ENCODE measurements around the gene CDH23. TPM values are rescaled to one million over a fixed set of nuclear protein-coding genes. Genes with fewer than 3 reads are reported as not detected.
A peak's percentile ranks its signal among the peaks of the same experiment; 100 is the strongest.

CDH23 gene
- polyA plus RNA-seq, 3 donors = 0.51 to 0.96 (median 0.80) TPM

DNA sequence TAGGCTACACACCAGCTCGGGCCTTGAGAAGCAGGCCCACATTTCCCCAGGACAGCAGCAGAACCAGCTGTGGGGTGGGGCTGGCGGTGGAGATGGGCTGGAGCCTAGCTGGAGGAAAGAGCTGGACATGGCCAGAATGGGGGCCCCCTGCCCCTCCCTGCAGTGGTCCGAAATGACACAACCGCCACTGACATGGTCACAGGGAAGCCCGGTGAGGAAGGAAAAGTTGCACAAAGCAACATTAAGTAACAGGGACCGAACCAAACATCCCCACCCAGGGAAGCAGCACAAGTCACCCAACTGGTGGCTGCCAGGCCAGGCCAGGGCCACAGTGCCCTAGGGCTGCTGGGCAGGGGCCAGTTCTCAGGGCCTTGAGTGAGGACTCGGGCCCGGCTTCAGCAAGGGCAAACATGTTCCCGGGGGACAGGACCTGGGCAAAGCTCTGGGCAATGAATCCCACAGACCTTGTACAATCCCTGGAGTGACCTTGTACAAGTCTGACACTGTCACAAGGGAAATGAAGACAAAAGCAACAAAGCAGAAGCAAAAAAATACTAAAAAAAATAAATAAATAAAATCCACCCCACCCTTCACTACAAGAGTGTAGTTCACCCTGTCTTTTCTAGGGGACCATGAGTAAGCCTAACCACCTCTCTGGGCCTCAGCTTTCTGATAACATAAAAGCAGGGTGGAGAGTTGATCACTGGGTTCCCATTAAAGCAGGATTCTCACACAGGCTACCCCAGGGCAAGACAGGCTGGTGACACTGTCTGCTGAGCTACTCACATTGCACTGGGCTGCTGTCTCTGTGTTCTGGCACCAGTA is 421.3 kb downstream of the CDH23 start:
- no peak for DNase-seq (ENCODE audit: low read depth in 3 of 3, low spot score in 2 of 3)

DNA sequence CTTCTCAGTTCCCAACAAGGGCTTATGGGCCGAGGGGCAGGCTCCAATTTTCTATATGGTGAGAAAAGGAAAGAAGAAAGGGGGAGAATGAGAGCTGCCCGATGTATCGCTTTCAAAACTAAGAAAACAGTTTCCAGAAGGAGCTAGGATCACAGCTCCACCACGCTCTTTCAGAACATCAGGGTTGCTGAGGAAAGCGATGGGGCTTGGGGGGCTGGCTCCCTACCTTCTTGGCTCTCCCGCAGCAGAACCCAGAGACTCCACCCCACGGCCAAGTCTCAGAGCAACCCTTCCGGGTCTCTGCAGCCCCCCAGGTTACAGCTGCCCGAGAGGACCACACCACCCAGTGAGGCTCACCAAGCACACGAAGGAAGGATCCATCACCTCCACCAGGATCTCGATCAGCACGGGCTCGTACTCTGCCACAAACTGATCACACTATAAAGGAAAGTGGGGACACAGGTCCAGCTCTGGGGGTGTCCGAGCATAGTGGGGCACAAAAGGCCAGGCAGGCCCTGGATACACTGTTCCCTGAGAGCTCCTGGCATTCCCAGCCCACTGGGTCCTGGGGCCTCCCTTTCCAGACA is 422.0 kb downstream of the CDH23 start:
- no peak for DNase-seq (ENCODE audit: low read depth in 3 of 3, low spot score in 2 of 3)

DNA sequence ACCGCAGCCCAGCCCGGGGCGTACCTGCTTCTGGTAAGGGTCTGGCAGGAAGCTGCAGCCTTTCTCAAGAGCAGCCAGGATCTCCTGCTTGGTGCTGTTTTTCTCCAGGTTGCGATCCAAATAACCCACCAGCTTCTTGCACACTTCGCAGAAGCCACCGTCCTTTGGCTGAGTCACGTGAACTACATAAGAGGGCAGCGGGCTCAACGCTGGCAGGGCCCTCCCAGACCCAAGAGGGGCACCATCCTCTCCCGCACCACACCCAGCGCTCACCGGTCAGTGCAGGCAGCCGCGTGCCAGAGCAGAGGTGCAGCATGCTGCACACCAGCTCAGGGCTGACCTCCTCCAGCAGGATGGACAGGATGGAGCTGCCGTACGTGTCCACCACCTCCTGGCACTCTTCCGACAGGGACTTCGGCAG is 422.7 kb downstream of the CDH23 start:
- DNase-seq (ENCODE audit: low read depth in 3 of 3, low spot score in 2 of 3) = no peak

DNA sequence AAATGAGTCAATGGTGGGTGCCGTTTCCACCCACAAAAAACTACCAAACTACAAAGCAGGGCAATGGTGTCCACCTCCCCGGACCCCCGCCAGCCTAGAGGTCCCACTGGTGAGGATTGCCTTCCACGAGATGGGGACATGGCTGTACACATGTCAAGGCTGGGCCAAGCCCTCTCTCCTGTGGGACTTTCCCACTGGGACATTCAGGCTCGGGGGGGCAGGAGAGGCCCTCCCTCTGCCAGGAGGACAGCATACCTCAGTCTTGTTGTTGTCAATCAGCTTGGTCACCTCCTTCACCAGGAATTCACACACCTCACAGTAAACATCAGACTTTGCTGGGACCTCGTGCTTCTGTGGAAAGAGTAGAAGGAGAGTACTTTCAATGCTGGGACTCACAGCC is 423.3 kb downstream of the CDH23 start:
- DNase-seq (ENCODE audit: low read depth in 3 of 3, low spot score in 2 of 3) = no peak

DNA sequence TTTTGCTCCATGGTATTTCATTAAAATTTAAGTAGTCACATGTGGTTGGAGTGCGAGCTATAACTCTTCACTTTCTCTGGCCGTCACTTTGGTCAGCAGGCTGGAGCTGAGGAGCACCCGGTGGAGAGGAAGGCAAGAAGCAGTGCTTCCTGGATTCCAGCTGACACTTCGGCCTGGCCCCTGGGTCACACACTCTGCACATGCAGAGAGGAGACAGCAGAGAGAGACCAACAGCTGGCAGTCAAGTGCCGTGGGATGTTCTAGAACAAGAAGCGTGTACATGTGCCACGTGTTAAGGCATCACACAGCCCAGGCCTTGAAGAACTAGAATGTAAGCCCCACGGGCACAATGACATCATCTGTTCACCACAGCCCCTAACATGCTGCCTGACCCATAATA is 424.2 kb downstream of the CDH23 start:
- DNase-seq (ENCODE audit: low read depth in 3 of 3, low spot score in 2 of 3) = no peak

DNA sequence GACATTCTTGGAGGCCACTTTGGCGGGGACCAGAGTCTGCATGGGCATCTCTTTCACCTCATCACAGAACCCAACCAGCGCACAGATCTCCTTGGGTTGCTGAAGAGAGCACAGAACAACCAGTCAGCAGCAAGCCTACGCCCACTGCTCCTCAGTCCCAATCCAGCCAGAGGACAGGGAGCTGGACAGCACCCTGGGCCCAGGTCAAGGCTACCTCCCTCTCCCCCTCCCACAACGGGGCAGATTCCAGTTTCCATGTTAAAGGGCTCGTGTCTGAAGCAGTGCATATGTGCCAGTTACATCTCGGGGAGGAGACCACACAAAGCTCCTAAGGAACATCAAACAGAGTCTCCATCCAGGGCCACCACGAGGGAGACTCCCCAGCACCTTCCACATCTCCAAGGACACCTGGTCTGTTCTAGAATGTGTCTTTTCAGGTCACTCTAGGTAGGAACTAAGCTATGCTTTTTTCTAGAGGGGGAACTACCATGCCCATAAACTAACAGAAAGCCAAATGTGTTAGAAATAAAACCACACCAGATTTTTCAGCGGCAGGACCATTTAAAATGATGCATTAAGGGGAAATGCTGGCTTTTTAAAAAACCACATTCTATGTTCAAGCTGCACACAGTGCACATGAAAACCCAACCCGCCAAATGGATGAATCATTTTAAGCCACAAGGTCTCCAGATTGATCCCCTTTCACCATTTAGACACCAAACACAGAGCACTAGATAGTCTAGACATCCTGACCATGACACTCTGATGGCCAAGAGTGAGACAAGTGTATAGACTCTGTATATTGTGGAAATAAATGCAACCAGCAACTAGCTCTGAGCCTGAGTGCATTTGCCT is 425.4 kb downstream of the CDH23 start:
- no peak for DNase-seq (ENCODE audit: low read depth in 3 of 3, low spot score in 2 of 3)

DNA sequence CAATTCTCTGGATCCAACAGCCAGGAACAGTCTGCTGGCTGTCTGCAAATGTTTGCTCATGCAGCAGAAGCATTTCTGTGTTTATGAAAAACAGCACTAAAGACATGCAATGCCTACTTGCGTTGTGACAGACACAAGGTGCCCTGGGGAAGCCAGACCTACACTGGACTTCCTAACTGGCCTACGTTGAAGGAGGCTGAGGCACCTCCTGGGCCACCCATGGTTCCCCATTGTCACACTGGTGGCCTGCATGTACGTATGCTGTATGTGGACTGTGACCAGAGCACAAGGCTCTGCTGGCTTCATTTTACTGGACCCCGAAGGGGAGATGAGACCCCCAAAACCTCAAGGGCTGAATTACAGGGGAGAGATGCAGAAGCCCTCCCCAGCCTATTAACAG is 426.6 kb downstream of the CDH23 start:
- no peak for DNase-seq (ENCODE audit: low read depth in 3 of 3, low spot score in 2 of 3)

DNA sequence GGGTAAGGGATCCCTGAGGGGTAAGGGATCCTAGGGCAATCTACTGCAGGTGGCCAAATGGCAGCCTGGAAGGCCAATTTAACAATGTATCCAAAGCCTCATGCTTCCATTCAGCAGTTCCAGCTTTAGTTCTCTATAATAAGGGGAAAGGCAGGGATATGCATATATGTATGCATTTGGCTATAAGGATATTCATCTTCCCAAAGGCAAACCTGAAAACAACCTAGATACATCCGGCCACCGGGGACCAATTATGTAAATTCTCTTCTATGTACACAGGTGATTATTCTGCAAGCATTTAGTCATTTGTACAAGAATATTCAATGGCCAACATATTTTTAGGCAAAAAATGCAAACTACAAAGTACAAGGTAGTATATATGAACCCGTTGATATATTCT is 427.6 kb downstream of the CDH23 start:
- DNase-seq (ENCODE audit: low read depth in 3 of 3, low spot score in 2 of 3) = no peak

DNA sequence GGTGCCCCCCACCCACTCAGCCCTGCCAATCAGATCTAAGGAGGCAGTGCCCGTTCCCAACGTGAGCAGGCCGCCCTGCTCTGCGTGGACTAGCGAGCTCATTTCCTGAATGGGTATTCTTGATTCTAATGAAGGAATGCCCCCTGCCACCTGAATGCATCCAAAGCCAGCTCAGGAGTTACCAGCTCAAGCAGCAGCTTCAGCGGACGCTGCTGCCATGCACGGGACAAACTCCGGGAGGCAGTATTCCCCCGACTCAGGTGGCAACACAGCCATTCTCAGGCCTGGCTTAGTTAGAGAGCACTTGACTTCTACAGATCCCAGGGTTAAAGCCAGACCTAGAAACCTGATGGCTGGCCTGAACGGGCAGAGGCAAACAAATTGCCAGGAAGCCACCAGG is 428.5 kb downstream of the CDH23 start:
- no peak for DNase-seq (ENCODE audit: low read depth in 3 of 3, low spot score in 2 of 3)

DNA sequence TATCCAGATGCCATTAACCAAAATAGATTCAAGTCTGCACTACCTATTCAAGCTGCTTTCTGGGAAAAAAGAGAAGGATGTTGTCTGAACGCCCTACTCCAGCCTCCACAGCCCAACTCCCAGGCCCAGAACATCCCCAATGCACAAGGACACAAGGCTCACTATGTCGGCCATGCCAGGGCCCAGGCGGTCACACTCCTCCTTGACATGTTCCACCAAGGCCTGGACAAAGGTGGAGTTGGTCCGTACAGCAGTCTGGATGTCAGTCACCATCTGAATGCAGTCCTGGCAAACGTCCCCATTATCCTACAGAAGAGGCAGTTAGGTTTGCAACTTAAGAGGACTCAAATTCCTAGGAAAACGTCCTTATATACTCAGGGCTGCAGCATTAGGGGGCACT is 431.1 kb downstream of the CDH23 start:
- no peak for DNase-seq (ENCODE audit: low read depth in 3 of 3, low spot score in 2 of 3)

DNA sequence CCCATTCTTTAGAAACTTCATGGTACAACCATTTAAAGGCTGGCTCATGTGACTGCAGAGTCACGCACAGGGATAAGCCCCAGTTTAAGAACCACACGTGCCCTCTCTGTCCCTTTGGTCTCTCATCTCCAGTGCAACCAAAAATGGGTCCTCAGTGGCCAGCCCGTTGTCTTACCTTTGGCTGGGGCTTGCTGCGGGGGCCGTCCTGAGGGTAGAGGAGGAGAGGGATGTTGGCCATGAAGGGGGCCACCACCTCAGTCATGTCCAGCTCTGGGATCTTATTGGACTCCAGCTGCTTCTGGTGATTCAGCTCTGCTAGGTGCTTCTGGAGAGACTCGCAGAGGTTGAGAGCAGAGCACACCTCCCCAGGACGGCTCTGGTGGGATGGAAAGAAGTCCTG is 432.0 kb downstream of the CDH23 start:
- no peak for DNase-seq (ENCODE audit: low read depth in 3 of 3, low spot score in 2 of 3)

DNA sequence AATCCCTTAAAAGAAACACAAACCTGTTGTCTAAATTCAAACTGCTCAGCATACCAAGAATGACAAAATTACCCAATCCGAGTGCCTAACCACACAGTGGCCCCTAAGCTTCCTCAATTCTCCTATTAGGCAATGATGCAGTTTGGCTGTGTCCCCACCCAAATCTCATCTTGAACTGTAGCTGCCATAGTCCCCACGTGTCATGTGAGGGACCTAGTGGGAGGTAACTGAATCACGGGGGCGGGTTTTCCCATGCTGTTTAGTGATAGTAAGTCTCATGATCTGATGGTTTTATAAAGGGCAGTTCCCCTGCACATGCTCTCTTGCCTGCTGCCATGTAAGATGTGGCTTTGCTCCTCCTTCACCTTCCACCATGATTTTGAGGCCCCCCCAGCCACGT is 432.5 kb downstream of the CDH23 start:
- no peak for DNase-seq (ENCODE audit: low read depth in 3 of 3, low spot score in 2 of 3)

DNA sequence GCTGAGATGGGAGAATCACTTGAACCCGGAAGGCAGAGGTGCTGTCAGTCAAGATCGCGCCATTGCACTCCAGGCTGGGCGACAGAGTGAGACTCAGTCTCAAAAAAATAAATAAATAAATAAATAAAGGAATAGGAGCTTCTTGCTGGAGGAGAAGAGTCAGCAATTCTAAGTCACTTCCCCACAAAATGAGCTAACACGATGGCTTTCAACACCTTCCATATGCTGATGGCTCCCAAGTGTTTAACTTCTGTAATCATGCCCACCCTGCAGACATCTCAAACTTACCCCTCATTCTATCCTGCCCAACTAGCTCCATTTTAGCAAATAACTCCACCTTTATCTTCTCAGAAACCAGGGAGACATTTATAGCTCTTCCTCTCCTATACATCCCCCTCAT is 433.2 kb downstream of the CDH23 start:
- no peak for DNase-seq (ENCODE audit: low read depth in 3 of 3, low spot score in 2 of 3)

DNA sequence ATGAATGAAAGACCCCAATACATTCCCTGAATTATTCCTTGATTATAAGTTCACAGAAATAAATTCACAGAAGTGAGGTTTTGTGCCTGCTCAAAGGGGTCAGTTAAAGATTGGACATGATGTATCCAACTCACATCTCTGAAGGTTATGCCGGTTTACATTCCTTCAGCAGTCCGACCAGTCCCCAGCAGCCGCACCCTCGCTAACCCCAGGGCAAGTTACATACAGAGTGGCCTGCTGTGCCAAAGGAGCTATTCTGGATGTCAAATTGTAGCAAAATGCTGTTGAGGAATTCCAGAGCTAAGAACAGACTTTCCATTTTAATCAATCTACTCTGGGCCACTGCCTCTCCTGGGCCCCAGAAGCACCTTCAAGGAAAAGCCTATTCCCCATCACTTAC is 434.0 kb downstream of the CDH23 start:
- DNase-seq (ENCODE audit: low read depth in 3 of 3, low spot score in 2 of 3) = no peak

DNA sequence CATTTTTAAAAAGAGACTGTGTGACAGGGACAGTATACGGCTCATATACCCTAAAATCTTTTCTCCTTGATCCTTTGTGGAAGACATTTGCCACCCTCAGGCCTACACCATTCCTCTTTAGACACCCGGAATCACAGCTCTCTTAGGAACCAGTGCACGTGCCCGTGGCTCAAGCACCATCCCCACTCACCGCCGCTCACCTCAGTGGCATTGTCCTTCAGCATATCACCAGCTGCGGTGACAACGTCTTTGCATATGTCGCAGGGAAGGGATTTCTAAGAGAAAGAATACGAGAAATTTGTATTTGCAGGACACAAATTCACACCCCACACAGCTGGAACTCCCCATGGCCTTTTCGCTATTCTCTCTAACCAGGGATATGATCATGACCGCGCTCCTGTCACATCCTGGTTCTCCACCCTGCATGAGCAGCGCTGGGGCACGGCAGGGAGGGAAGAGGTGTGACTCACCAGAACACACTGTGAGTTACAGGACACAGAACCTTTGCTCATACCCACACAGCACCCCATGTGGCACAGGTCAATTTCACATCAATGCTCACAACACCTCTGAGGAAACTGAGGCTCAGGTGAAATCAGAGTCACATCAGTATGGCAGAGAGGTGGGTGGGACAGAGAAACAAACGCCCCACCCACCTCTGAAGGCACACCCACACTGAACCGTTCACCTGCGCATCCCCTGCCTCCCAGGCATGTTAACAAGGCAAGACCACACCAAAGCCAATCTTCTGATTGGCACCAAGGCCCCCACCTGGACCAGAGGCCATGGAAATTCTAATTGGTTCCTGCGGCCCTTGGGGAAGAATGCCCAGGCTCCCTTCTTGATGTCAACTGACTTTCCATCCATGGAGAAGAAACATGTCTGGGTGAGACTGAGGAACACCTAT is 435.2 kb downstream of the CDH23 start:
- no peak for DNase-seq (ENCODE audit: low read depth in 3 of 3, low spot score in 2 of 3)

DNA sequence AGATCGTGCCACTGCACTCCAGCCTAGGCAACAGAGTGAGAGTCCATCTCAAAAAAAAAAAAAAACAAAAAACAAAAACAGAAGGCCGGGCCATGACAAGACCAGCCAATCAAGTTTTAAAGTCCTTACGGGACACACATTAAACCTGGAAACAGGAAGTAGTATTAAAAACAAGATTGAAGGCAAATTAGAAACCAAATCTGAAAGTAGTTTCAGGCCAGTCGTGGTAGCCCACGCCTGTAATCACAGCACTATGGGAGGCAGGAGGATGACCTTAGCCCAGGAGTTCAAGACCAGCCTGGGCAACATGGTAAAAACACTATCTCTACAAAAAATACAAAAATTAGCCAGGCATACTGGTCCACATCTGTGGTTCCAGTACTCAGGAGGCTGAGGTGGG is 436.2 kb downstream of the CDH23 start:
- DNase-seq (ENCODE audit: low read depth in 3 of 3, low spot score in 2 of 3) = no peak

DNA sequence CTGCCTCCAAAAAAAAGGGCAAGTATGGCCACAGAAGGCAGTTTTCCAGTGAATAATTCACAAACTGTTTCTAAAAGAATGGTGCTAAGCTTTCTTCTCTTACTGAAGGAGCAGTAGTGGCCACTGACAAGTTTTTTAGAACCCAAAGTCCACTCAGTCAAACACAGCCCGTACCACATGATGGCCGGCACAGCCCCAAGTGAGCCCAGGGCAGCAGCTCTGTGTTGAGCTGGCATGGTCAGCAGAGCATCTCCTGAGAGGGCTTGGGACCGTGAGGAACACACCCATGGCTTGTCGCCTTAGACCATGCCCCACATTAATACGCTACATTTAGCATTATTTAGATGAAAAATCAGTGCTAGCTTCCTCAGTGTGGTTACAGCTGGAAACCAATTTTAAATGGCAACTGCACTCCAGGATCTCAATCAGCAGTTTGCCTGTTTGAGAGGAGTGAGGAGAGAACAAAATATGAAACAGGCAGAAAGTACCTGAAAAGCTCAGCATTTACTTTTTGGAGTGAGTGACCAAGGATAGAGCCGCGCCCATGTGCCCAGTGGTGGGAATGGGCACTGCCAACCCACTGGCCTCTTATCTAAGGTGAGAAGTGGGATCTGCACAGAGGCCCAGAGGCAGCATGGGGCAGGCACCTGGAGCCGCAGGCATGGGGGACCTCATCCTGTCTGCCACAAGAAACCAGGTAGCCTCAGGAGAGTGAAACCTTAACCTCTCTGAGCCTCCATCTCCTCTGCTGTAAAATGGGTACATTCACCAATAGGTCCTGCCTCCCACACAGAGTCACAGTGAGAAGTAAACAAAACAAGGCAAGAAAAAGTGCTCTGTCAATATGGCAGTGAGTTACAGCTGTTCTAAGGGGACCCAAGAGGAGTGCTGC is 437.0 kb downstream of the CDH23 start:
- no peak for DNase-seq (ENCODE audit: low read depth in 3 of 3, low spot score in 2 of 3)

DNA sequence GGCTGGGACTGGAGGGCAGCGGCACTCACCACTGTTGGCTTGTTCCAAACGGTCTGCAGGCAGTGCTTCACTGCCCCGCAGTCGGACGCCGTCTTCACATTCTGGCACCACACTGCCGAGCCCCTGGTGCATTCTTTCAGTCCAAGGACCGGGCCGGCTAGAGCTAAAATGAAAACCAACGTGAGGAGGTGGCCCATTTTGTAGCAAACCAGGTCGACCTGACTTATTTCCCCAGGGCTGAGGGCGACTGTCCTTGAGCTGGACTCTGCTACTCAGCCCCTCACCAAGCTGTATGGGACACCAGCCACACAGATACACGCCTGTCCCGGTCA is 437.6 kb downstream of the CDH23 start:
- DNase-seq (ENCODE audit: low read depth in 3 of 3, low spot score in 2 of 3) = no peak

DNA sequence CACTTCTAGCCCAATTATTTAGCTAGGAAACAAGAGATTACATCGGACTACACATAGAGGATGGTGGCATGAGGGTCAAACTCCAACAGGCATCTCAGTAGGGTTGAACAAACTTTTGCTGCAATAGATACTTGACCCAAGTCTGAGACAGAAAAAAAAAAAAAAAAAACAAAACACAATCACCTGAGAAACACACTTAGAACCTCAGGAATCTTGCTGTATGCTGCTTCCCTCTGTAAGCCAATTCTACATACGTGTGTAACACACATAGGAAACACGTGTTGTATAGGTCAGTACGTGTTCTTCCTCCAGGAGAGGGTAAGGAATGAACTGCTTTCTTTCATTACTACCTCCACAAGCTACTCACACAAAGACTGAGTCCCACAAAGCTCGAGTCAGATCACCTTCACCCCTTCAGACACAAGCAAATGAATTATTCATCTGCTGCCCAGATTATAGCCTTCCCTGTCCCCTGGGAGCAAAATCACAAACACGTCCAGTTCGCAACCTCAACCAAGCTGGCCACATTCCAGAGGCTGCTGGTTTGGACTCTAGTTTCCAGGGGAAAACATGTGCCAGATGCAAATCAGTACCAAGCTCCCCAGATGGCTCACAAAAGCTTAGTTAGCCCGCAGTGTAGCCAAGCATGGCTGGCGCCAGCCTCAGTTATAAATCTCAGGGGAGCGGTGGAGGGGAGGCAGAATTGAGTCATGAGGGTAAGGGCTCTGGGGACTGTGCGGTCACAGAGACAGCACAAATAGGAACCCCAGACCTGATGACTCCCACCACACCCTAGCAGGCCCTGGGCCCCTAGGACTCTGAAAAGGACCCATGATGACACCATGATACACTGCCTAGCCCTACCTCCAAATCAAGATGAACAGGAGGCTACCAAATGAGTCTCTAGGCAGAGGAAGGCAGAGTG is 439.2 kb downstream of the CDH23 start:
- DNase-seq (ENCODE audit: low read depth in 3 of 3, low spot score in 2 of 3) = peak in 2 of 3 donors; percentile 69 to 76

Measured in right renal cortex interstitium (tissue), 3 donors.